PC-3 (cell line): Measurements from ENCODE around the gene TEDC1. TPM values are rescaled to one million over a fixed set of nuclear protein-coding genes. Genes with fewer than 3 reads are reported as not detected.

Experiments
- ATAC-seq: fragments of 200-7000 bp; cut with Tn5 transposase; 2 replicates; pipeline ENCODE4 v1.9.1; 2020; ENCODE audit warnings: mild to moderate bottlenecking, moderate library complexity
- BruUV-seq: library from RNA; stranded (reverse); fragments of 400-500 nt; replicated peaks from 2 replicates; lab custom pipeline; 2021; lab: Mats Ljungman, UMichigan
- CTCF ChIA-PET: fragments of 300-600 bp; sonication (Branson Sonifier 250); formaldehyde crosslinking; loops from one replicate; lab custom pipeline; 2022; ENCODE audit warnings: antibody characterized with exemption; lab: Charles Lee
- POLR2A ChIA-PET: fragments of 300-600 bp; sonication (Branson Sonifier 250); formaldehyde crosslinking; loops from one replicate; lab custom pipeline; 2022; ENCODE audit warnings: antibody characterized with exemption; ENCODE audit not compliant: unreplicated experiment; lab: Charles Lee
- DNase-seq: peaks from one replicate; pipeline ENCODE4 v3.0.0-alpha.2; 2015
- H2AFZ ChIP-seq: fragments of 300-600 bp; sonication (generic); 2 replicates; pipeline ENCODE4 v1.6.0; 2016; ENCODE audit warnings: antibody characterized with exemption, low read length
- H3F3A ChIP-seq: fragments of 300-600 bp; sonication (generic); one replicate; pipeline ENCODE4 v1.6.0; 2017; ENCODE audit warnings: antibody characterized with exemption, low read length, control low read depth, mild to moderate bottlenecking; ENCODE audit not compliant: unreplicated experiment
- H3K27ac ChIP-seq: fragments of 300-600 bp; sonication (generic); 2 replicates; pipeline ENCODE4 v1.5.1; 2016; ENCODE audit warnings: mild to moderate bottlenecking, low read length
- H3K27me3 ChIP-seq: fragments of 300-600 bp; sonication (generic); 2 replicates; pipeline ENCODE4 v1.6.1; 2016; ENCODE audit warnings: low read length, mixed read lengths
- H3K36me3 ChIP-seq: fragments of 300-600 bp; sonication (generic); 2 replicates; pipeline ENCODE4 v1.6.1; 2016; ENCODE audit warnings: low read depth, mixed run types, low read length, mixed read lengths
- H3K4me1 ChIP-seq: fragments of 300-600 bp; sonication (generic); 2 replicates; pipeline ENCODE4 v1.5.1; 2016; ENCODE audit warnings: low read length; ENCODE audit not compliant: insufficient read depth
- H3K4me2 ChIP-seq: fragments of 300-600 bp; sonication (generic); 2 replicates; pipeline ENCODE4 v1.6.0; 2016; ENCODE audit warnings: low read length
- H3K4me3 ChIP-seq: fragments of 300-600 bp; sonication (generic); 2 replicates; pipeline ENCODE4 v1.5.1; 2016; ENCODE audit warnings: mild to moderate bottlenecking, low read length, mixed read lengths
- H3K79me2 ChIP-seq: fragments of 300-600 bp; sonication (generic); 2 replicates; pipeline ENCODE4 v1.6.1; 2017; ENCODE audit warnings: low read length, mixed read lengths
- H3K9ac ChIP-seq: fragments of 300-600 bp; sonication (generic); 2 replicates; pipeline ENCODE4 v1.6.0; 2016; ENCODE audit warnings: mild to moderate bottlenecking, low read length
- H3K9me2 ChIP-seq: fragments of 300-600 bp; sonication (generic); replicated peaks from 2 replicates; pipeline ENCODE4 v1.6.1; 2016; ENCODE audit warnings: mixed run types, low read length, mixed read lengths
- H3K9me3 ChIP-seq: fragments of 300-600 bp; sonication (generic); 2 replicates; pipeline ENCODE4 v1.6.1; 2016; ENCODE audit warnings: low read length, mixed read lengths
- H4K20me1 ChIP-seq: fragments of 300-600 bp; sonication (generic); 2 replicates; pipeline ENCODE4 v1.6.1; 2016; ENCODE audit warnings: low read length, mixed read lengths
- CTCF ChIP-seq: fragments of 300-600 bp; sonication (generic); conservative IDR thresholded peaks from 2 replicates; pipeline ENCODE4 v1.5.1; 2017; ENCODE audit warnings: antibody characterized with exemption, low read depth, mild to moderate bottlenecking, low read length
- EZH2 ChIP-seq: fragments of 300-600 bp; sonication (generic); IDR thresholded peaks from one replicate; pipeline ENCODE4 v1.6.1; 2017; ENCODE audit warnings: antibody characterized with exemption, mild to moderate bottlenecking, low read length; ENCODE audit not compliant: unreplicated experiment
- EZH2phosphoT487 ChIP-seq: fragments of 300-600 bp; sonication (generic); IDR thresholded peaks from 2 replicates; pipeline ENCODE4 v1.6.1; 2018; ENCODE audit warnings: mild to moderate bottlenecking, antibody characterized with exemption, low read length, borderline replicate concordance
- intact Hi-C: fragments of 100-400 bp; cut with micrococcal nuclease; formaldehyde crosslinking; loops from 2 replicates; pipeline ENCODE4 v1.9.0; 2023
- total RNA-seq: library from RNA; depleted of rRNA; stranded (reverse); fragments of >200 nt; gene quantifications from 2 replicates; pipeline ENCODE4 v1.2.3, GENCODE V29; 2014

TEDC1 gene
- total RNA-seq, 1 experiment from 2014 or later: 66.7 TPM

GRCh38 chr14:105469456-105470349, 21.3 kb upstream of the TEDC1 start:
- no peak overlapping the region for H3K27ac ChIP-seq
- ChIA-PET CTCF (no interaction called here), POLR2A (no interaction called here)
- ATAC-seq (no peak), DNase-seq (no peak)
- no peaks in the 10 kb centered on the region for H3K9me2 ChIP-seq
- H3F3A ChIP-seq: no peaks in the 10 kb centered on the region
- no peaks in the 10 kb centered on the region for H3K79me2 ChIP-seq
- H2AFZ ChIP-seq: no peak overlapping the region
- no peaks in the 10 kb centered on the region for H3K9me3 ChIP-seq
- no peaks in the 10 kb centered on the region for H3K36me3 ChIP-seq
- BruUV-seq: no TSS peak
- H3K4me3 ChIP-seq: no peak overlapping the region
- H3K27me3 ChIP-seq: no peaks in the 10 kb centered on the region
- H4K20me1 ChIP-seq: no peaks in the 10 kb centered on the region
- H3K4me1 ChIP-seq: peaks cover 21% of the 10 kb centered on the region
- no peak overlapping the region for H3K4me2 ChIP-seq
- intact Hi-C loops: no loop called here
- no peak overlapping the region for H3K9ac ChIP-seq
- TF ChIP-seq EZH2 (no peak), CTCF (no peak), EZH2phosphoT487 (no peak)

GRCh38 chr14:105470350-105471296, 20.4 kb upstream of the TEDC1 start:
- Histone ChIP-seq H3K79me2 (no peaks in the 10 kb centered on the region), H3K36me3 (no peaks in the 10 kb centered on the region), H3K4me3 (no peak overlapping the region), H3K4me1 (peaks cover 20% of the 10 kb centered on the region), H3K27me3 (no peaks in the 10 kb centered on the region), H3K27ac (no peak overlapping the region), H3K4me2 (no peak overlapping the region), H3K9ac (no peak overlapping the region), H4K20me1 (no peaks in the 10 kb centered on the region), H2AFZ (no peak overlapping the region), H3F3A (no peaks in the 10 kb centered on the region), H3K9me2 (no peaks in the 10 kb centered on the region), H3K9me3 (no peaks in the 10 kb centered on the region)
- DNase-seq (no peak), ATAC-seq (no peak)
- intact Hi-C loops: no loop called here
- ChIA-PET POLR2A (no interaction called here), CTCF (interaction anchor here (1.5 to 2.0 kb wide), 2 partner anchors 10 to 20 kb away, joined by 3 to 7 read pairs; no protein-coding TSS in a partner anchor)
- TF ChIP-seq EZH2phosphoT487 (no peak), EZH2 (no peak), CTCF (no peak)
- no TSS peak for BruUV-seq
